LoVo (cell line): Measurements from ENCODE around the gene DCLK1.

ENCODE experiments used
- DNase-seq: peaks from one replicate; pipeline ENCODE4 v3.0.0-alpha.2; 2016; ENCODE audit warnings: low spot score

DCLK1 gene

GRCh38 chr13:35787937-35788336, 343.2 kb downstream of the DCLK1 start:
- no peak for DNase-seq

- DNase-seq, result no peak
These were observed 345.4 kb downstream of the DCLK1 start for GRCh38 chr13:35785576-35786303.

- no peak for DNase-seq
These were observed 346.8 kb downstream of the DCLK1 start for GRCh38 chr13:35784286-35784951.

GRCh38 chr13:35782793-35783192, 348.4 kb downstream of the DCLK1 start:
- DNase-seq, result no peak

GRCh38 chr13:35781036-35782000, 349.9 kb downstream of the DCLK1 start:
- no peak for DNase-seq

- DNase-seq, result no peak
These were observed 350.6 kb downstream of the DCLK1 start for GRCh38 chr13:35780613-35781012.

GRCh38 chr13:35771898-35772297, 359.3 kb downstream of the DCLK1 start:
- DNase-seq, result no peak

GRCh38 chr13:35770756-35771297, 360.4 kb downstream of the DCLK1 start:
- DNase-seq, result no peak

GRCh38 chr13:35769812-35770211, 361.4 kb downstream of the DCLK1 start:
- no peak for DNase-seq

GRCh38 chr13:35768551-35768950, 362.6 kb downstream of the DCLK1 start:
- no peak for DNase-seq

- no peak for DNase-seq
These were observed 363.1 kb downstream of the DCLK1 start for GRCh38 chr13:35768073-35768472.

- DNase-seq, result no peak
These were observed 363.8 kb downstream of the DCLK1 start for GRCh38 chr13:35767256-35767976.

- no peak for DNase-seq
These were observed 364.5 kb downstream of the DCLK1 start for GRCh38 chr13:35766663-35767062.

GRCh38 chr13:35765941-35766340, 365.2 kb downstream of the DCLK1 start:
- no peak for DNase-seq

GRCh38 chr13:35765366-35765765, 365.8 kb downstream of the DCLK1 start:
- no peak for DNase-seq

GRCh38 chr13:35764326-35765015, 366.7 kb downstream of the DCLK1 start:
- no peak for DNase-seq

- DNase-seq, result no peak
These were observed 367.4 kb downstream of the DCLK1 start for GRCh38 chr13:35763782-35764123.

GRCh38 chr13:35763060-35763781, 368.0 kb downstream of the DCLK1 start:
- DNase-seq, result no peak

- no peak for DNase-seq
These were observed 369.5 kb downstream of the DCLK1 start for GRCh38 chr13:35761440-35762252.
